Astrocyte (in vitro differentiated cells and primary cell): ENCODE measurements around the gene NR3C1.

Experiments used
- EZH2 ChIP-seq: IDR thresholded peaks from 2 replicates; pipeline ENCODE4 v1.6.1; 2012; ENCODE audit warnings: mild to moderate bottlenecking, low read length, inconsistent platforms; ENCODE audit not compliant: insufficient read depth
- TF ChIP-seq, protein P1 (sequence below): IDR thresholded peaks from 2 replicates; pipeline ENCODE4 v1.5.1; 2011; ENCODE audit warnings: low read depth, mild to moderate bottlenecking, inconsistent platforms, low read length, moderate library complexity; ENCODE audit not compliant: insufficient read depth

DNA sequence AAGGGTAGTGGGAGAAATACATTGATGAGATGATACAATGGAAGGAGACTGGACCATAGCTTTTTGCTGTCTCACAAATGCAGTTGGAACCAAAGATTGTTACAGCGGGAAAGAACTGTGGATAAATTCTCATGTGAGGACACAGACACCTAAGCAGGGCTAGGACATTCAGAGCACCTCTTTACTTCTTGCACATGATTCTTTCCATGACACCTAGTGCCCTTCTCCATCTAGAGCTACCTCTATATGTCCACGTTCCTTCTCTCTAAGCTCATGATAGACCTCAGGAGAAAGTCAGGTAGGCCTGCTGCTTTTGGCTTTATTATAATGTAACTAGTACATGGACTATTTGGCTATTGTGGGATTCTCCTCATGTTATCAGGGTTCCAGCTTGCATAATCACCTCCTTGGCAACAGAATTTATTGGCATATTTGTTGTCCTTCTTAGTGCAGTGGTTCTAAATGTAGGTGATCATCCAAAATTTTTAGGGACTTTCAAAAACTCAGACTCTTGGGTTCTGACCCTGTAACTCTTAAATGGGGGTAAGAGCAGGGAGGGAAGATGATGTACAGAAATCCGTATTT lies 27.2 kb downstream of the NR3C1 start:
- TF ChIP-seq, protein P1, sequence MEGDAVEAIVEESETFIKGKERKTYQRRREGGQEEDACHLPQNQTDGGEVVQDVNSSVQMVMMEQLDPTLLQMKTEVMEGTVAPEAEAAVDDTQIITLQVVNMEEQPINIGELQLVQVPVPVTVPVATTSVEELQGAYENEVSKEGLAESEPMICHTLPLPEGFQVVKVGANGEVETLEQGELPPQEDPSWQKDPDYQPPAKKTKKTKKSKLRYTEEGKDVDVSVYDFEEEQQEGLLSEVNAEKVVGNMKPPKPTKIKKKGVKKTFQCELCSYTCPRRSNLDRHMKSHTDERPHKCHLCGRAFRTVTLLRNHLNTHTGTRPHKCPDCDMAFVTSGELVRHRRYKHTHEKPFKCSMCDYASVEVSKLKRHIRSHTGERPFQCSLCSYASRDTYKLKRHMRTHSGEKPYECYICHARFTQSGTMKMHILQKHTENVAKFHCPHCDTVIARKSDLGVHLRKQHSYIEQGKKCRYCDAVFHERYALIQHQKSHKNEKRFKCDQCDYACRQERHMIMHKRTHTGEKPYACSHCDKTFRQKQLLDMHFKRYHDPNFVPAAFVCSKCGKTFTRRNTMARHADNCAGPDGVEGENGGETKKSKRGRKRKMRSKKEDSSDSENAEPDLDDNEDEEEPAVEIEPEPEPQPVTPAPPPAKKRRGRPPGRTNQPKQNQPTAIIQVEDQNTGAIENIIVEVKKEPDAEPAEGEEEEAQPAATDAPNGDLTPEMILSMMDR, result no peak
- no peak for TF ChIP-seq EZH2
